Limb (tissue), 2 donors: ENCODE results near the gene RASA4.
"Not testable (repeated sequence)": the region's sequence is repeated elsewhere in the genome, so short reads cannot be mapped to it uniquely, and the experiment has no call there.

Experiments
- DNase-seq, 2 donors: peaks; one replicate each; pipeline ENCODE4 v3.0.0-alpha.2; 2016; ENCODE audit errors: extremely low spot score in 2 of 2

RASA4 gene

GRCh38 chr7:102544372-102544771, 72.2 kb downstream of the RASA4 start:
- not testable (repeated sequence) for DNase-seq

DNA sequence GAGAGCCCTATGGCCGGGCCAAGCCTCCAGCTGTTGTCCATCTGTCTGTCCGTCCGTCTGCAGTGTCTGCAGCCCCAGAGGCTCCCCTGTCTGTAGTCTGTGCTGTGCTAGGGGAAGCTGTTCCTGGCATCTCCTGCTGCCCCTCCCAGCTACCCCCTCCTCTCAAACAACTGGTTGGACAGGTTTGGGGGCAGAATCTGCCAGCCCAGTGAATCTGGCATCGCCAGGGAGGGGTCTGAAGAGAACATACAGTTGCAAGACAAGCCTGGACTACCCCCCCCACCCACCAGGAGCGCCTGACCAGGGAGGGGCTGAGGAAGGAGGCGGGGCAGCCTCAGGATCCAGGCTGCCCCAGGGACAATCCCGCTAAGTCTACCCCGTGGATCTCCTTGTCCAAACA, 73.0 kb downstream of the RASA4 start, which contains the start of gene UPK3BL2:
TSS of gene UPK3BL2 (minus strand) at position 101 of the 400 bp plus-strand sequence. CDS start at position 41, 60 bp downstream.
- DNase-seq, result not testable (repeated sequence)

- not testable (repeated sequence) for DNase-seq
Measured at GRCh38 chr7:102542771-102543170, 73.8 kb downstream of the RASA4 start.

DNA sequence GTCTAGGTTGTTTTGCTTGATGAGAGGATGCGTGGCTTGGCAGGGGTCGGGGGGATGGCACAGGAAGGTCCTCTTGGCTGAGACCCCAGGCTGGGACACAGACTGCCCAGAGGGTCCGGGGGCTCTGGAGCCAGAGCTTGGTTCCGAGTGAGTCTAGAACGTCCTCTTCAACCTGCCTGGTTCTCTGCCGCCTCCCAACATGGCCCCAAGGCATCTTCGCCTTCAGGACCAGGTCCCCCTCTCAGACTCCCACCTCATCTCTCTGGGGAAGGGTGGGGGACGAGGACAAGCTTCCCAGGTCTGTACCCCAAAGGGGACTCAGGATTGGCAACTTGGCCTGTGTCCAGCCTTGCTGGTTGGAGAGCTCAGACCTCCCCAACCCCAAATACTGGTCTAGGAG, 74.5 kb downstream of the RASA4 start:
- DNase-seq, result not testable (repeated sequence)

DNA sequence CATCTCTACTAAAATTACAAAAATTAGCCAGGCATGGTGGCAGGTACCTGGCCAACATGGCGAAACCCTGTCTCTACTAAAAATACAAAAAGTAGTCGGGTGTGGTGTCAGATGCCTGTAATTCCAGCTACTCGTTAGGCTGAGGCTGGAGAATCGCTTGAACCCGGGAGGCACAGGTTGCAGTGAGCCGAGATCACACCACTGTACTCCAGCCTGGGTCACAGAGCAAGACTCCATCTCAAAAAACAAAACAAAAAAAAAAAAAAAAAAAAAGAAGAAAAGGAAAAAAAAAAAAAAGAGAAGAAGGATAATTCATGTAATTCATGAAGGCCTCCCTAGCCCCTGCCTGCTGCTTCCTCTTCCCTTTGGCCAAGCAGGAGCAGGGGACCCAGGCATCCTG, 76.0 kb downstream of the RASA4 start:
- DNase-seq, result not testable (repeated sequence)

DNA sequence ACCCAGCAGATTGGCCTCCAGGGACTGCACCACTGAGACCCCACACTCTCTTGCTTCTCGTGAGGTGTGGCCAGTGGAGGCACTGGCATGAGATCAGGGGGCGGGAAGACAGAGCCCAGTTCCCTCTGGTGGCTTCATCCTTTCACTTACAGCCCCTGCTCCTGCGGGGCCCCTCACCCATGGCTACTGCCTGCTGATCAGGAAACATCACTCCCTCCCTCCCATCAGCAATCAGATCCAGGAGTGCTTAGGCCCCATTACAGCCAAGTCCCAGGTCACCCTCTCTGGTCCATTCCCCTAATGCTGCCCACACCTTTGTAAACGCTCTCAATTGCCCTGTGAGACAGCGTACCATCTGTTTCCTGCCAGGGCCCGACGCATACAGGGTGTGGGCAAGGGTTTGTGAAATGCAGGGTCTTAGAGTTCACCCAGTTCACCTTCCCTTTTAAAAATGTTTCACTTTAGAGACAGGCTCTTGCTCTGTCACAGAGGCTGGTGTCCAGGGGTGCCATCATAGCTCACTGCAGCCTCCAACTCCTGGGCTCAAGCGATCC, 81.4 kb downstream of the RASA4 start:
- DNase-seq, result peak in 1 of 2 donors; percentile 9

- not testable (repeated sequence) for DNase-seq
Measured at GRCh38 chr7:102532127-102532526, 84.4 kb downstream of the RASA4 start.

DNA sequence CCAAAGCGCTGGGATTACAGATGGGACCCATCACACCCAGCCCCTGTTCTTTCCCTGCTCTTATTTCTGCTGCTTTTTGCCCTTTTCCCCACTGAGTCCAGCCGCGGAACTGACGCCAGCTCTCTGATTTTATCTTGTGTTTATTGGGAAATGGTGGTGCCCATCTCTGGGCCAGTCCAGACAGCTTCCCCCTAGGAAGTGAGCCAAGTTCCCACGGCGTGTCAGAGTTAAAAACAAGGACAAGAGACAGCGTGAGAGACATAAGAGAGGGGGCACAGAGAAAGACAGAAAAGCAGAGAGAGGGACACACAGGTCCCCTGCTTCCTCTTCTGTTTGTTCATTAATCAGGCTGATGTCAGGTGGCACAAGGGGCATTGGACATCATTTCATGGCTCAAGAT, 85.0 kb downstream of the RASA4 start:
- DNase-seq, result not testable (repeated sequence)

DNA sequence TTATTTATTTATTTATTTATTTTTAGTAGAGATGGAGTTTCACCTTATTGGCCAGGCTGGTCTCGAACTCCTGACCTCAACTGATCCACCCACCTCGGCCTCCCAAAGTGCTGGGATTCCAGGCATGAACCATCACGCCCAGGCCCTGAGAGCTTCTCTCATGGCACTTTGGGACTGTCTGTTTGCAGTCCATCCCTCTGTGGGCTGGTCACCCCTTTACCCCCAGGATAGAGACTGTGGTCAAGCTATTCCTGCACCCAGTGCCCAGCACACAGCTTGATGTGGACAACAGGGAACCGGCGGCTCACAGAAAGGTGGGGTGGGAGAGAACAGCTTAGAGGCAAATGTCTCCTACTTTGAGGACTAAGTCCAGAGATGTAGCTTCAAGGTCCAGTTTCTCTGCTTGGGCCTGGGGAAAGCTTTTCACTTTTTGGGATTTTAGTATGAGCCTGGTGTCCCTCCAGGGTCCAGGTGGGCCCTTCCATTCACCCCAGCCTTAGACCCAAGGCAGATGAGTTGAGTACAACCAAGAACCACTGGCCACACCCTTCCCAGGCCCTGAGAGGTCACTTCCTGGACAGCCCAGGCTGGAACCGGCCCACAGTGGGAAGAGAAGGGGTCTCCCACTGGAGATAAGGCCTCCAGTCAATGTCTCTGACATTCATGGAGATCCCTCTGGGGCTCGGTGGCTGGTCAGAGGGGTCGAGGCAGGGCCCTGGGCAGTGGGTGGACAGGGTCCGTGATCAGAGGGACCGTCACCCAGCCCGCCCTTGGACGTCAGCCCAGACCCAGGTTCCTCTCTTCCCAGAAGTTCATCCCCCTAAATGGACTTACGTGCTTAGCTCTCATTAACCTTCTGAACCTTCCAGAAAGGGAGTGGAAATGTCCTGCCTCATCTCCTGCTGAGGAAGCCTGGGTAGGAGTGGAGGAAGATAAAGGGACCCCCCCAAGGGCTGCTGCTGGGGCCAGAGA, 88.4 kb downstream of the RASA4 start:
- not testable (repeated sequence) for DNase-seq

- not testable (repeated sequence) for DNase-seq
Measured at GRCh38 chr7:102527182-102527581, 89.4 kb downstream of the RASA4 start.

GRCh38 chr7:102524803-102525202, 91.8 kb downstream of the RASA4 start:
- not testable (repeated sequence) for DNase-seq
